Activated B cell treated with CpG ODN at 0.5 μM for 24 hours (primary cell): Measurements from ENCODE around the gene C2orf80. TPM values are rescaled to one million over a fixed set of nuclear protein-coding genes. Genes with fewer than 3 reads are reported as not detected.
"Not testable (repeated sequence)": the region's sequence is repeated elsewhere in the genome, so short reads cannot be mapped to it uniquely, and the experiment has no call there.

Source experiments
- ATAC-seq: fragments of 200-7000 bp; cut with Tn5 transposase; one replicate; pipeline ENCODE4 v1.10.0; 2021; ENCODE audit warnings: low read depth, mild to moderate bottlenecking, moderate library complexity
- CTCF ChIA-PET: fragments of 350-600 bp; sonication (Branson Sonifier 250); formaldehyde crosslinking; loops from one replicate; lab custom pipeline; 2021; ENCODE audit warnings: antibody characterized with exemption; lab: Charles Lee
- POLR2A ChIA-PET: fragments of 350-600 bp; sonication (Branson Sonifier 250); formaldehyde crosslinking; loops from one replicate; lab custom pipeline; 2021; ENCODE audit warnings: antibody characterized with exemption; lab: Charles Lee
- DNase-seq: peaks from one replicate; pipeline ENCODE4 v3.0.0; 2022
- H3K27ac Mint-ChIP-seq: one replicate; pipeline ENCODE4 v1.8.0; 2020; ENCODE audit warnings: mixed read lengths
- H3K27me3 Mint-ChIP-seq: one replicate; pipeline ENCODE4 v1.8.0; 2021; ENCODE audit warnings: mixed read lengths
- H3K36me3 Mint-ChIP-seq: one replicate; pipeline ENCODE4 v1.8.0; 2021; ENCODE audit warnings: low read depth, mixed read lengths
- H3K4me1 Mint-ChIP-seq: one replicate; pipeline ENCODE4 v1.8.0; 2021; ENCODE audit warnings: mixed read lengths
- H3K4me3 Mint-ChIP-seq: one replicate; pipeline ENCODE4 v1.8.0; 2020; ENCODE audit warnings: mild to moderate bottlenecking, mixed read lengths
- H3K9me3 Mint-ChIP-seq: one replicate; pipeline ENCODE4 v1.8.0; 2020; ENCODE audit warnings: mixed read lengths
- intact Hi-C: fragments of 100-400 bp; cut with micrococcal nuclease; formaldehyde crosslinking; loops from one replicate; pipeline ENCODE4 v1.15.1; 2024
- total RNA-seq: library from RNA; stranded (reverse); gene quantifications from 2 replicates; pipeline ENCODE4 v1.2.3, GENCODE V29; 2022
- TF ChIP-seq, protein P1 (sequence below): fragments of 200-600 bp; IDR thresholded peaks from one replicate; pipeline ENCODE4 v1.8.0; 2022; ENCODE audit warnings: antibody characterized with exemption, mild to moderate bottlenecking

C2orf80 gene
- total RNA-seq, 1 donor from 2014 or later = not detected

DNA sequence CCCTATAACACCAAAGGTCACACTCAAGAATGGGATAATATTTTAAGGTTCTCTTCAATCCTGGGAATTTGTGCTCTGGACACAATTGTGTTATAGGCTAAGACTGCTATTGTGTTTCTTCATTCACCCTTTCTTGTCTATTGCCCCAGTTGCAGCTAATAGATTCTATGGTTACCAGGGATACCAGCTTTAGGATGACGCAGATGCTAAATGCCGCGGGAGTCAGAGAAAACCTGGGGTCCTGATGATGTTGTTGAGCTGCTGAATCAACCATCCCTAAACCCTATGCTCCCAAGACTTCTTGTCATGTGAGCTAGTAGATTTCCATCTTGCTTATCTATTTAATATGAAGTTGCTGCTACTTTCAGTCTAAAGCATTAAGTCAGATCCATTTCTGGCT is 70.9 kb downstream of the C2orf80 start:
- H3K27me3 Mint-ChIP-seq = peaks cover 6% of the 10 kb centered on the region
- ChIA-PET CTCF (no interaction called here), POLR2A (no interaction called here)
- no peak overlapping the region for H3K27ac Mint-ChIP-seq
- ATAC-seq (no peak), DNase-seq (no peak)
- H3K4me3 Mint-ChIP-seq = no peak overlapping the region
- intact Hi-C loops = no loop called here
- H3K4me1 Mint-ChIP-seq = peaks cover 3% of the 10 kb centered on the region
- H3K36me3 Mint-ChIP-seq = no peaks in the 10 kb centered on the region
- no peaks in the 10 kb centered on the region for H3K9me3 Mint-ChIP-seq
- TF ChIP-seq, protein P1, sequence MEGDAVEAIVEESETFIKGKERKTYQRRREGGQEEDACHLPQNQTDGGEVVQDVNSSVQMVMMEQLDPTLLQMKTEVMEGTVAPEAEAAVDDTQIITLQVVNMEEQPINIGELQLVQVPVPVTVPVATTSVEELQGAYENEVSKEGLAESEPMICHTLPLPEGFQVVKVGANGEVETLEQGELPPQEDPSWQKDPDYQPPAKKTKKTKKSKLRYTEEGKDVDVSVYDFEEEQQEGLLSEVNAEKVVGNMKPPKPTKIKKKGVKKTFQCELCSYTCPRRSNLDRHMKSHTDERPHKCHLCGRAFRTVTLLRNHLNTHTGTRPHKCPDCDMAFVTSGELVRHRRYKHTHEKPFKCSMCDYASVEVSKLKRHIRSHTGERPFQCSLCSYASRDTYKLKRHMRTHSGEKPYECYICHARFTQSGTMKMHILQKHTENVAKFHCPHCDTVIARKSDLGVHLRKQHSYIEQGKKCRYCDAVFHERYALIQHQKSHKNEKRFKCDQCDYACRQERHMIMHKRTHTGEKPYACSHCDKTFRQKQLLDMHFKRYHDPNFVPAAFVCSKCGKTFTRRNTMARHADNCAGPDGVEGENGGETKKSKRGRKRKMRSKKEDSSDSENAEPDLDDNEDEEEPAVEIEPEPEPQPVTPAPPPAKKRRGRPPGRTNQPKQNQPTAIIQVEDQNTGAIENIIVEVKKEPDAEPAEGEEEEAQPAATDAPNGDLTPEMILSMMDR = no peak

DNA sequence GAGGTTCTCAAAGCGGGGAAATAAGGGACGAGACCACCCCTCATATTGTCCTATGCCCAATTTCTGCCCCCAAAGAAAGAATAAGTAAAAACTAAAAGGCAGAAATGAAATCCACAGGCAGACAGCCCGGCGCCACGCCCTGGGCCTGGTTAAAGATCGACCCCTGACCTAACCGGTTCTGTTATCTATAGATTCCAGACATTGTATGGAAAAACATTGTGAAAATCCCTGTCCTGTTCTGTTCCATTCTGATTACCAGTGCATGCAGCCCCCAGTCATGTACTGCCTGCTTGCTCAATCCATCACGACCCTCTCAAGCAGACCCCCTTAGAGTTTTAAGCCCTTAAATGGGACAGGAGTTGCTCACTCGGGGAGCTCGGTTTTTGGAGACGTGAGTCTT is 72.4 kb downstream of the C2orf80 start:
- H3K27me3 Mint-ChIP-seq, CTCF ChIA-PET, H3K4me3 Mint-ChIP-seq, ATAC-seq, H3K27ac Mint-ChIP-seq, H3K36me3 Mint-ChIP-seq, H3K9me3 Mint-ChIP-seq, DNase-seq, H3K4me1 Mint-ChIP-seq, intact Hi-C loops, POLR2A ChIA-PET: not testable (repeated sequence)

Other genes starting within 250 kb of the C2orf80 start
- 12.0 and 12.2 TPM in 2 replicates for gene PLEKHM3, start 164.5 kb downstream of the C2orf80 start, total RNA-seq
- gene CRYGD, start 65.5 kb downstream of the C2orf80 start, total RNA-seq = not detected in 2 replicates
- not detected in 2 replicates for gene CRYGC, start 60.2 kb downstream of the C2orf80 start, total RNA-seq
- not detected in 2 replicates for gene CRYGB, start 43.9 kb downstream of the C2orf80 start, total RNA-seq
- gene CRYGA, start 26.4 kb downstream of the C2orf80 start, total RNA-seq = not detected in 2 replicates
- 36.9 and 46.6 TPM in 2 replicates for gene IDH1, start 65.0 kb upstream of the C2orf80 start, total RNA-seq
- 92.2 and 106 TPM in 2 replicates for gene PIKFYVE, start 76.2 kb upstream of the C2orf80 start, total RNA-seq
- gene PTH2R, start 216.8 kb upstream of the C2orf80 start, total RNA-seq = 0.29 and 0.34 TPM in 2 replicates